Breast epithelium (tissue), 3 donors: ENCODE results near the gene OR7G2.

ENCODE experiments used
- POLR2A ChIP-seq: fragments of 450-650 bp; IDR thresholded peaks from one replicate; pipeline ENCODE4 v1.6.1; 2016; ENCODE audit warnings: antibody characterized with exemption, mild to moderate bottlenecking, moderate library complexity
- TF ChIP-seq, protein P1 (sequence below), 3 donors: fragments of 450-650 bp; IDR thresholded peaks; one replicate each; pipeline ENCODE4 v1.5.1; 2016 to 2017; ENCODE audit warnings: antibody characterized with exemption in 3 of 3, mild to moderate bottlenecking in 3 of 3, moderate library complexity in 3 of 3

- TF ChIP-seq, protein P1, sequence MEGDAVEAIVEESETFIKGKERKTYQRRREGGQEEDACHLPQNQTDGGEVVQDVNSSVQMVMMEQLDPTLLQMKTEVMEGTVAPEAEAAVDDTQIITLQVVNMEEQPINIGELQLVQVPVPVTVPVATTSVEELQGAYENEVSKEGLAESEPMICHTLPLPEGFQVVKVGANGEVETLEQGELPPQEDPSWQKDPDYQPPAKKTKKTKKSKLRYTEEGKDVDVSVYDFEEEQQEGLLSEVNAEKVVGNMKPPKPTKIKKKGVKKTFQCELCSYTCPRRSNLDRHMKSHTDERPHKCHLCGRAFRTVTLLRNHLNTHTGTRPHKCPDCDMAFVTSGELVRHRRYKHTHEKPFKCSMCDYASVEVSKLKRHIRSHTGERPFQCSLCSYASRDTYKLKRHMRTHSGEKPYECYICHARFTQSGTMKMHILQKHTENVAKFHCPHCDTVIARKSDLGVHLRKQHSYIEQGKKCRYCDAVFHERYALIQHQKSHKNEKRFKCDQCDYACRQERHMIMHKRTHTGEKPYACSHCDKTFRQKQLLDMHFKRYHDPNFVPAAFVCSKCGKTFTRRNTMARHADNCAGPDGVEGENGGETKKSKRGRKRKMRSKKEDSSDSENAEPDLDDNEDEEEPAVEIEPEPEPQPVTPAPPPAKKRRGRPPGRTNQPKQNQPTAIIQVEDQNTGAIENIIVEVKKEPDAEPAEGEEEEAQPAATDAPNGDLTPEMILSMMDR (IDR thresholded peaks at IDR 0.05), result no peak
- no peak for TF ChIP-seq POLR2A
Observed at GRCh38 chr19:9146882-9147281, 39.6 kb upstream of the OR7G2 start.
